Ishikawa (cell line): ENCODE results near the gene GFRAL.

Experiments
- CEBPB ChIP-seq: IDR thresholded peaks from 2 replicates; pipeline ENCODE4 v1.6.1; 2012
- CREB1 ChIP-seq: IDR thresholded peaks from 2 replicates; pipeline ENCODE4 v1.6.1; 2012; ENCODE audit warnings: low read depth
- EGR1 ChIP-seq: IDR thresholded peaks from 2 replicates; pipeline ENCODE4 v1.6.1; 2012
- EP300 ChIP-seq: IDR thresholded peaks from 2 replicates; pipeline ENCODE4 v1.6.1; 2012; ENCODE audit warnings: borderline replicate concordance
- FOXM1 ChIP-seq: IDR thresholded peaks from 2 replicates; pipeline ENCODE4 v1.6.1; 2012; ENCODE audit warnings: low read depth, borderline replicate concordance
- MAX ChIP-seq: IDR thresholded peaks from 2 replicates; pipeline ENCODE4 v1.6.1; 2012
- NFIC ChIP-seq: IDR thresholded peaks from 2 replicates; pipeline ENCODE4 v1.6.1; 2012
- RAD21 ChIP-seq: IDR thresholded peaks from 2 replicates; pipeline ENCODE4 v1.6.1; 2012; ENCODE audit warnings: low read depth
- REST ChIP-seq: IDR thresholded peaks from 2 replicates; pipeline ENCODE4 v1.6.1; 2012; ENCODE audit warnings: low read depth, mild to moderate bottlenecking
- TAF1 ChIP-seq: IDR thresholded peaks from 2 replicates; pipeline ENCODE4 v1.6.1; 2012; ENCODE audit warnings: low read depth, mild to moderate bottlenecking
- TCF12 ChIP-seq: IDR thresholded peaks from 2 replicates; pipeline ENCODE4 v1.6.1; 2012; ENCODE audit warnings: low read depth
- TEAD4 ChIP-seq: IDR thresholded peaks from 2 replicates; pipeline ENCODE4 v1.6.1; 2012
- USF1 ChIP-seq: IDR thresholded peaks from 2 replicates; pipeline ENCODE4 v1.6.1; 2012
- YY1 ChIP-seq: IDR thresholded peaks from 2 replicates; pipeline ENCODE4 v1.6.1; 2012; ENCODE audit warnings: low read depth
- ZBTB7A ChIP-seq: IDR thresholded peaks from 2 replicates; pipeline ENCODE4 v1.6.1; 2012; ENCODE audit warnings: low read depth

The GFRAL gene

GRCh38 chr6:55327169-55327568 is at the start of gene GFRAL:
Gene GFRAL, plus strand, starts transcription at chr6:55327469. Its CDS starts 86 bp downstream, at chr6:55327555.
- TF ChIP-seq USF1 (no peak), EGR1 (no peak), TCF12 (no peak), TEAD4 (no peak), RAD21 (no peak), FOXM1 (no peak), TAF1 (no peak), EP300 (no peak), MAX (no peak), CREB1 (no peak), ZBTB7A (no peak), CEBPB (no peak), YY1 (no peak), NFIC (no peak), REST (no peak)

GRCh38 chr6:55277646-55278045 is 49.6 kb upstream of the GFRAL start:
- TF ChIP-seq FOXM1 = no peak
- TF ChIP-seq MAX = no peak
- no peak for TF ChIP-seq USF1
- TF ChIP-seq NFIC = no peak
- TF ChIP-seq YY1 = no peak
- no peak for TF ChIP-seq CREB1
- no peak for TF ChIP-seq EP300
- TF ChIP-seq TEAD4 = no peak
- TF ChIP-seq TCF12 = no peak
- TF ChIP-seq TAF1 = no peak
- no peak for TF ChIP-seq ZBTB7A
- TF ChIP-seq EGR1 = no peak
- no peak for TF ChIP-seq RAD21
- TF ChIP-seq REST = no peak
- TF ChIP-seq CEBPB = no peak

- TF ChIP-seq USF1 (no peak), ZBTB7A (no peak), EGR1 (no peak), REST (no peak), TCF12 (no peak), YY1 (no peak), CEBPB (no peak), MAX (no peak)
Observed at GRCh38 chr6:55281215-55281614, 46.1 kb upstream of the GFRAL start.

GRCh38 chr6:55282115-55282514 is 45.2 kb upstream of the GFRAL start:
- TF ChIP-seq YY1 (no peak), USF1 (no peak), NFIC (no peak), REST (no peak), ZBTB7A (no peak), TCF12 (no peak), FOXM1 (no peak), TEAD4 (no peak), EGR1 (no peak), RAD21 (no peak), CEBPB (no peak)
